ENCODE results near the gene ANKAR.
"Not testable (repeated sequence)": the region's sequence is repeated elsewhere in the genome, so short reads cannot be mapped to it uniquely, and the experiment has no call there.

The ANKAR gene

GRCh38 chr2:189698020-189698887, 23.8 kb downstream of the ANKAR start:
- H3K9ac ChIP-seq = no peak overlapping the region
- no peak overlapping the region for H3K4me2 ChIP-seq

GRCh38 chr2:189700681-189701080, 26.2 kb downstream of the ANKAR start:
- Histone ChIP-seq H3K4me3 (no peak overlapping the region), H3K27me3 (no peaks in the 10 kb centered on the region), H3K4me2 (no peak overlapping the region), H3K9ac (no peak overlapping the region), H3K4me1 (no peaks in the 10 kb centered on the region), H3K9me3 (no peaks in the 10 kb centered on the region), H3K36me3 (no peaks in the 10 kb centered on the region), H3K27ac (no peak overlapping the region), H4K20me1 (no peaks in the 10 kb centered on the region)
- TF ChIP-seq Cebpa-rat (IDR thresholded peaks at IDR 0.05) = no peak

More at GRCh38 chr2:189698020-189698887, 23.8 kb downstream of the ANKAR start:
- no peaks in the 10 kb centered on the region for H4K20me1 ChIP-seq
- H3K4me3 ChIP-seq = no peak overlapping the region
- no peak for TF ChIP-seq Cebpa-rat (IDR thresholded peaks at IDR 0.05)
- H3K9me3 ChIP-seq = no peaks in the 10 kb centered on the region
- H3K4me1 ChIP-seq = no peaks in the 10 kb centered on the region
- no peak overlapping the region for H3K27ac ChIP-seq
- H3K27me3 ChIP-seq = no peaks in the 10 kb centered on the region
- H3K36me3 ChIP-seq = no peaks in the 10 kb centered on the region

GRCh38 chr2:189702071-189702470, 27.6 kb downstream of the ANKAR start:
- TF ChIP-seq Cebpa-rat (IDR thresholded peaks at IDR 0.05) = no peak
- Histone ChIP-seq H3K9ac (no peak overlapping the region), H3K4me3 (no peak overlapping the region), H3K27me3 (no peaks in the 10 kb centered on the region), H4K20me1 (no peaks in the 10 kb centered on the region), H3K4me1 (no peaks in the 10 kb centered on the region), H3K9me3 (no peaks in the 10 kb centered on the region), H3K4me2 (no peak overlapping the region), H3K36me3 (no peaks in the 10 kb centered on the region), H3K27ac (no peak overlapping the region)

GRCh38 chr2:189709501-189710221, 35.2 kb downstream of the ANKAR start:
- Histone ChIP-seq H3K4me3 (no peak overlapping the region), H3K4me1 (no peaks in the 10 kb centered on the region), H3K9ac (no peak overlapping the region), H3K27me3 (no peaks in the 10 kb centered on the region), H3K9me3 (no peaks in the 10 kb centered on the region), H3K27ac (no peak overlapping the region), H3K36me3 (0 out of 2 replicates have a peak, but pooled peaks cover 4% of the 10 kb centered on the region), H4K20me1 (no peaks in the 10 kb centered on the region), H3K4me2 (no peak overlapping the region)
- no peak for TF ChIP-seq Cebpa-rat (IDR thresholded peaks at IDR 0.05)

GRCh38 chr2:189717593-189717992, 43.1 kb downstream of the ANKAR start:
- H3K4me3 ChIP-seq, H4K20me1 ChIP-seq, H3K27ac ChIP-seq, H3K4me1 ChIP-seq, H3K9ac ChIP-seq, H3K36me3 ChIP-seq, H3K27me3 ChIP-seq, H3K9me3 ChIP-seq, H3K4me2 ChIP-seq: not testable (repeated sequence)

- Histone ChIP-seq H3K9me3 (no peaks in the 10 kb centered on the region), H3K27me3 (no peaks in the 10 kb centered on the region), H4K20me1 (no peaks in the 10 kb centered on the region), H3K4me3 (no peak overlapping the region), H3K4me2 (no peak overlapping the region), H3K9ac (no peak overlapping the region), H3K4me1 (no peaks in the 10 kb centered on the region), H3K27ac (no peak overlapping the region), H3K36me3 (no peaks in the 10 kb centered on the region)
- TF ChIP-seq Cebpa-rat (IDR thresholded peaks at IDR 0.05) = no peak
Observed at GRCh38 chr2:189719571-189719970, 45.1 kb downstream of the ANKAR start.

- no peaks in the 10 kb centered on the region for H3K4me1 ChIP-seq
- no peaks in the 10 kb centered on the region for H3K36me3 ChIP-seq
- H3K27ac ChIP-seq = no peak overlapping the region
- H3K9me3 ChIP-seq = no peaks in the 10 kb centered on the region
- H3K4me3 ChIP-seq = no peak overlapping the region
- no peaks in the 10 kb centered on the region for H4K20me1 ChIP-seq
- H3K9ac ChIP-seq = no peak overlapping the region
- H3K27me3 ChIP-seq = no peaks in the 10 kb centered on the region
- no peak overlapping the region for H3K4me2 ChIP-seq
- no peak for TF ChIP-seq Cebpa-rat (IDR thresholded peaks at IDR 0.05)
Observed at GRCh38 chr2:189723192-189723591, 48.7 kb downstream of the ANKAR start.

Data from BLaER1 (cell line).